Measurements from ENCODE around the gene ISY1. TPM values are rescaled to one million over a fixed set of nuclear protein-coding genes. Genes with fewer than 3 reads are reported as not detected.
A peak's percentile ranks its signal among the peaks of the same experiment; 100 is the strongest.
"Not testable (repeated sequence)": the region's sequence is repeated elsewhere in the genome, so short reads cannot be mapped to it uniquely, and the experiment has no call there.

Gene ISY1
- 10 to 100 TPM; 74.5 to 95.8 (median 88.9) TPM for polyA plus RNA-seq (ENCODE audit: low read depth in 6 of 6)

GRCh38 chr3:129160891-129161859 is at the start of gene ISY1:
TSS of gene ISY1 (minus strand) at chr3:129161063. CDS start at chr3:129160975, 88 bp downstream.
- DNase-seq (peak; percentile 91), ATAC-seq (ENCODE audit: low read depth in 2 of 2) (peak; percentile 83)
- Mint-ChIP-seq H3K27ac (peak within 1 kb of the TSS; percentile 98 to 100 (median 99)), H3K4me3 (peak within 1 kb of the TSS; percentile 96 to 99 (median 97)), H3K9me3 (no peaks in the 10 kb centered on the region), H3K4me1 (peaks cover 28 to 32% (median 32%) of the 10 kb centered on the region in 3 donors), H3K27me3 (no peaks in the 10 kb centered on the region), H3K36me3 (no peaks in the 10 kb centered on the region)

- Mint-ChIP-seq H3K9me3 (no peaks in the 10 kb centered on the region), H3K27me3 (peaks cover 4 to 8% (median 4%) of the 10 kb centered on the region in 3 donors), H3K36me3 (no peaks in the 10 kb centered on the region), H3K4me1 (peaks cover 0 to 4% (median 0%) of the 10 kb centered on the region in 3 donors), H3K27ac (peak overlapping the region in 2 of 6 donors; percentile 3 to 81), H3K4me3 (peak overlapping the region in 1 of 8 donors; percentile 77)
- ATAC-seq (ENCODE audit: low read depth in 2 of 2) (no peak), DNase-seq (no peak)
Observed at GRCh38 chr3:129207479-129207878, 46.6 kb upstream of the ISY1 start.

- no peak overlapping the region for H3K4me3 Mint-ChIP-seq
- ATAC-seq (ENCODE audit: low read depth in 2 of 2), result no peak
- peaks cover 3 to 5% (median 4%) of the 10 kb centered on the region in 3 donors for H3K27me3 Mint-ChIP-seq
- H3K4me1 Mint-ChIP-seq, result peaks cover 0 to 4% (median 0%) of the 10 kb centered on the region in 3 donors
- H3K9me3 Mint-ChIP-seq, result no peaks in the 10 kb centered on the region
- H3K27ac Mint-ChIP-seq, result no peak overlapping the region
- no peaks in the 10 kb centered on the region for H3K36me3 Mint-ChIP-seq
- no peak for DNase-seq
Observed at GRCh38 chr3:129205109-129205832, 44.4 kb upstream of the ISY1 start.

- no peaks in the 10 kb centered on the region for H3K9me3 Mint-ChIP-seq
- H3K27ac Mint-ChIP-seq, result no peak overlapping the region
- H3K4me3 Mint-ChIP-seq, result no peak overlapping the region
- peaks cover 0 to 4% (median 0%) of the 10 kb centered on the region in 3 donors for H3K4me1 Mint-ChIP-seq
- no peak for ATAC-seq (ENCODE audit: low read depth in 2 of 2)
- H3K27me3 Mint-ChIP-seq, result peaks cover 0 to 4% (median 0%) of the 10 kb centered on the region in 3 donors
- DNase-seq, result no peak
- H3K36me3 Mint-ChIP-seq, result no peaks in the 10 kb centered on the region
Observed at GRCh38 chr3:129204473-129204872, 43.6 kb upstream of the ISY1 start.

GRCh38 chr3:129199366-129199765 is 38.5 kb upstream of the ISY1 start:
- Mint-ChIP-seq H3K27ac (no peak overlapping the region), H3K4me3 (no peak overlapping the region), H3K9me3 (no peaks in the 10 kb centered on the region), H3K27me3 (no peaks in the 10 kb centered on the region), H3K4me1 (peaks cover 13 to 23% (median 20%) of the 10 kb centered on the region in 3 donors), H3K36me3 (no peaks in the 10 kb centered on the region)
- ATAC-seq (ENCODE audit: low read depth in 2 of 2) (no peak), DNase-seq (no peak)

GRCh38 chr3:129197321-129197720 is 36.5 kb upstream of the ISY1 start:
- H3K4me3 Mint-ChIP-seq, result no peak overlapping the region
- H3K27me3 Mint-ChIP-seq, result no peaks in the 10 kb centered on the region
- no peak for ATAC-seq (ENCODE audit: low read depth in 2 of 2)
- no peak for DNase-seq
- H3K9me3 Mint-ChIP-seq, result no peaks in the 10 kb centered on the region
- peak overlapping the region in 2 of 6 donors; percentile 1 to 23 for H3K27ac Mint-ChIP-seq
- peaks cover 13 to 23% (median 20%) of the 10 kb centered on the region in 3 donors for H3K4me1 Mint-ChIP-seq
- no peaks in the 10 kb centered on the region for H3K36me3 Mint-ChIP-seq

- ATAC-seq (ENCODE audit: low read depth in 2 of 2) (peak; percentile 40 to 58), DNase-seq (peak; percentile 26)
- H3K27me3 Mint-ChIP-seq, result no peaks in the 10 kb centered on the region
- H3K9me3 Mint-ChIP-seq, result no peaks in the 10 kb centered on the region
- peak overlapping the region in 3 of 6 donors; percentile 1 to 72 (median 40) for H3K27ac Mint-ChIP-seq
- H3K4me1 Mint-ChIP-seq, result peaks cover 13 to 23% (median 20%) of the 10 kb centered on the region in 3 donors
- no peaks in the 10 kb centered on the region for H3K36me3 Mint-ChIP-seq
- peak overlapping the region in 1 of 8 donors; percentile 12 for H3K4me3 Mint-ChIP-seq
Observed at GRCh38 chr3:129196601-129197000, 35.7 kb upstream of the ISY1 start.

DNA sequence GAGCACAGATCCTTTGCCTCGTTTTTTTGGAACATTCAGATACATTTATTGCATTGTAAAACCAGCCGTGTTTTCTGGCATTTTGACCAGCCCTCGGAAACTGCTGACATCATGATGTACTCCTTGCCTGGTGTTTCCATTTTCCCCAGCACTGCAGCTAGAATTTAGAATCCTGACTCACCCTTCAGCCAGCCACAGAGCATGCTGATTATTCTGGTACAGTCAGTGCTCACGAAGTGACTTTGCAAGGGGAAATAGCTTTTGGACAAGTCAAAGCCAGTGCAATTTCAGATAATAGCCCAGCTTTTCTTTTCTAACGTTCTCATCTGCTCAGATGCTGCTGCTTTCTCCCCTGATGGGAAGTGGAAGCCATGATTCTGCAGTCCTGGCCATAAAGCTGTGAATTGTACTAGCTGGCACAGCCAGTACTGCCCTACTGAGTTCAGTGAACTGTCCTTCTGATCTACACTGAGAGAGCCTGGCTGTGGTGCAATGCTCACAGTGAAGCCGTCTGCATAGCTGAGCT is 34.9 kb upstream of the ISY1 start:
- H3K9me3 Mint-ChIP-seq, result no peaks in the 10 kb centered on the region
- H3K4me1 Mint-ChIP-seq, result peaks cover 13 to 23% (median 20%) of the 10 kb centered on the region in 3 donors
- no peaks in the 10 kb centered on the region for H3K36me3 Mint-ChIP-seq
- ATAC-seq (ENCODE audit: low read depth in 2 of 2) (no peak), DNase-seq (no peak)
- H3K4me3 Mint-ChIP-seq, result no peak overlapping the region
- H3K27ac Mint-ChIP-seq, result no peak overlapping the region
- no peaks in the 10 kb centered on the region for H3K27me3 Mint-ChIP-seq

DNA sequence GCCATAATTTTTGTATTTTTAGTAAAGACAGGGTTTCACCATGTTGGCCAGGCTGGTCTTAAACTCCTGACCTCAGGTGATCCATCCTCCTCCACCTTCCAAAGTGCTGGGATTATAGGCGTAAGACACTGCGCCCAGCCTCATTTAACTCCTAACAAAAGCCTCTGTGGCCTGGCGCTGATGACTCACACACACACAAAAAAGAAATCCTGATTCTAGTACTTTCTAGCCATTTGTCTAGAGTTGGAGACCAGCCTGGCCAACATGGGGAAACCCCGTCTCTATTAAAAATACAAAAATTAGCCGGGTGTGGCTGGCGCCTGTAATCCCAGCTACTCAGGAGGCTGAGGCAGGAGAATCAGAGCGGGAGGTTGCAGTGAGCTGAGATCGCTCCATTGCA is 28.9 kb upstream of the ISY1 start:
- not testable (repeated sequence) for H3K4me3 Mint-ChIP-seq; H3K36me3 Mint-ChIP-seq; DNase-seq; H3K4me1 Mint-ChIP-seq; H3K9me3 Mint-ChIP-seq; H3K27me3 Mint-ChIP-seq; H3K27ac Mint-ChIP-seq; ATAC-seq (ENCODE audit: low read depth in 2 of 2)

- H3K4me3 Mint-ChIP-seq, result peak overlapping the region in 1 of 8 donors; percentile 21
- peaks cover 4 to 12% (median 9%) of the 10 kb centered on the region in 3 donors for H3K4me1 Mint-ChIP-seq
- no peaks in the 10 kb centered on the region for H3K27me3 Mint-ChIP-seq
Observed at GRCh38 chr3:129187857-129188256, 27.0 kb upstream of the ISY1 start.

GRCh38 chr3:129185783-129186182 is 24.9 kb upstream of the ISY1 start:
- Mint-ChIP-seq H3K4me3 (peak overlapping the region in 1 of 8 donors; percentile 69), H3K9me3 (no peaks in the 10 kb centered on the region), H3K36me3 (no peaks in the 10 kb centered on the region), H3K27me3 (no peaks in the 10 kb centered on the region), H3K27ac (peak overlapping the region in 3 of 6 donors; percentile 33 to 81 (median 61)), H3K4me1 (peaks cover 16 to 30% (median 24%) of the 10 kb centered on the region in 3 donors)
- ATAC-seq (ENCODE audit: low read depth in 2 of 2) (no peak), DNase-seq (no peak)

More at GRCh38 chr3:129187857-129188256, 27.0 kb upstream of the ISY1 start:
- Mint-ChIP-seq H3K9me3 (no peaks in the 10 kb centered on the region), H3K27ac (peak overlapping the region in 1 of 6 donors; percentile 65), H3K36me3 (no peaks in the 10 kb centered on the region)
- ATAC-seq (ENCODE audit: low read depth in 2 of 2), result no peak
- no peak for DNase-seq

DNA sequence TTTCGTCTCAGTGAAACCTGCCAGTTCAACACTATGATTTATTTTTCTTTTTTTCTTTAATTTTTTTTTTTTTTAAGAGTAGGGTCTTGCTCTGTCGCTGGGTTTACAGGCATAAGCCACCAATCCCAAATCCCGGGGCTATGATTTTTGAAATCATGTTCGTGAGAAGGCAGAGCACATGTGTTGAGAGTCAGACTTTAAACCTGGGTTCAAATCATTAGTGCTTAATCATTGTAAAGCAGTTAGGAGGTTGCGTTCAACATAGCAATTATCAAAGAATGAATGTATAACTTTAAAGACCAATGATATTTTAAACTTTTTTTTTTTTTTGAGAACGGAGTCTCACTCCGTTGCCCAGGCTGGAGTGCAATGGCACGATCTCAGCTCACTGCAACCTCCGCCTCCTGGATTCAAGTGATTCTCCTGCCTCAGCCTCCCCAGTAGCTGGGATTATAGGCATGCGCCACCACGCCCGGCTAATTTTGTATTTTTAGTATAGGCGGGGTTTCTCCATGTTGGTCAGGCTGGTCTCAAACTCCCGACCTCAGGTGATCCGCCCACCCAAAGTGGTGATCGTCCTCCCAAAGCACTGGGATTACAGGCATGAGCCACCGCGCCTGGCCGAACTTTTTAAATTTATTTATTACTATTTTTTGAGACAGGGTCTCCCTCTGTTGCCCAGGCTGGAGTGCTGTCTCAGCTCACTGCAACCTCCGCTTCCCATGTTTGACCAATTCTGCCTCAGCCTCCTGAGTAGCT is 24.1 kb upstream of the ISY1 start:
- not testable (repeated sequence) for DNase-seq; H3K36me3 Mint-ChIP-seq; H3K27me3 Mint-ChIP-seq; ATAC-seq (ENCODE audit: low read depth in 2 of 2); H3K9me3 Mint-ChIP-seq
- H3K4me1 Mint-ChIP-seq, result peaks cover 22 to 37% (median 32%) of the 10 kb centered on the region in 3 donors
- H3K4me3 Mint-ChIP-seq, result peak overlapping the region; percentile 30 to 99 (median 95)
- peak overlapping the region; percentile 97 to 100 (median 98) for H3K27ac Mint-ChIP-seq

DNA sequence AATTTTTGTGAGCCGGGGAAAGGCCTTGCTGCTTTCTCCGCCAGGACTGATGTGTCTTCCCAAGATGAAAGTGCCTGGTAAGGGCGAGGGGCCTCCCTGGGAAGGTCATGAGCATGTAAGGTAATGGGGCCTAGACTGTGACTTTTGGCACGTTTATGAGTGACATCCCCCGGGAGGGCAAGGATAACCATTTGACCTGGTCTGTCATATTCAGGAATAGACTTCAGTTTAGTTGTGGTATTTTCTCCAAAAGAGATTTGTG is 23.5 kb upstream of the ISY1 start:
- Mint-ChIP-seq H3K36me3 (peaks cover 0 to 3% of the 10 kb centered on the region in 2 donors), H3K4me3 (peak overlapping the region; percentile 92 to 99 (median 96)), H3K9me3 (no peaks in the 10 kb centered on the region), H3K4me1 (peaks cover 24 to 43% (median 38%) of the 10 kb centered on the region in 3 donors), H3K27ac (peak overlapping the region; percentile 97 to 100 (median 98)), H3K27me3 (no peaks in the 10 kb centered on the region)
- ATAC-seq (ENCODE audit: low read depth in 2 of 2) (no peak), DNase-seq (no peak)
